ENCODE data around the gene LDLRAD2. TPM values are rescaled to one million over a fixed set of nuclear protein-coding genes. Genes with fewer than 3 reads are reported as not detected.

Gene LDLRAD2
- polyA plus RNA-seq, 1 of the 3 experiments (the other 2 are of a cell fraction): 0.02 TPM

DNA sequence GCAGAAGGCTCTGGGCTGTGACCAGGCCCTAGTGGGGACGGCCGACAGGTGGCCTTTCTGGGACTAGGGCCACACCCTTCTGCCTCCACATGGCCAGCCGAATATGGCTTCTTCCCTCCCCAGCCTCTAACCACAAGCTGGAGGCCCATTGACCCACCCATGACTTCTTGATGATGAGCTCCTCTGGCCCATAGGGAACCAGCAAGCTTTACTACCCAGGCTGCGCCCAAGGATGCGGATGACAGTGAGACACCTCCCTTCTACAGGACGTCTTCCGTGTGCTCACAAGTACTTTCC is 41.0 kb downstream of the LDLRAD2 start:
- Histone ChIP-seq H2AFZ (ENCODE audit: low read depth) (no peak overlapping the region), H3K27me3 (ENCODE audit: insufficient read depth) (no peaks in the 10 kb centered on the region), H3K36me3 (replicated peaks in 1 of 2; ENCODE audit: control insufficient read depth in 1 of 2, insufficient read depth in 2 of 2, low read length in 1 of 2) (peaks cover 3 to 40% of the 10 kb centered on the region in 2 experiments), H3K27ac (ENCODE audit: low read depth in 2 of 2, low read length in 1 of 2) (no peak overlapping the region), H3K9me2 (no peaks in the 10 kb centered on the region), H3K4me2 (no peak overlapping the region), H4K20me1 (ENCODE audit: insufficient read depth) (no peaks in the 10 kb centered on the region), H3K4me3 (ENCODE audit: low read depth in 2 of 2, low read length in 1 of 2) (no peak overlapping the region), H3K4me1 (ENCODE audit: control insufficient read depth in 1 of 2, insufficient read depth in 2 of 2, low read depth in 1 of 2, low read length in 1 of 2) (no peaks in the 10 kb centered on the region), H3K9me3 (no peaks in the 10 kb centered on the region), H3K9ac (no peak overlapping the region), H3F3A (replicated peaks; ENCODE audit: insufficient read depth) (no peaks in the 10 kb centered on the region), H3K79me2 (ENCODE audit: insufficient read depth) (no peaks in the 10 kb centered on the region)
- WGBS (ENCODE audit: low lambda C conversion rate): 94% methylated on average over 6 of the region's 7 CpGs
- DNase-seq: no peak
- TF ChIP-seq GABPA (IDR thresholded peaks at IDR 0.05; ENCODE audit: low read depth) (no peak), YY1 (IDR thresholded peaks at IDR 0.05; ENCODE audit: low read depth) (no peak), FOXM1 (IDR thresholded peaks at IDR 0.05; ENCODE audit: low read depth) (no peak), TCF12 (IDR thresholded peaks at IDR 0.05) (no peak), USF1 (IDR thresholded peaks at IDR 0.05; ENCODE audit: borderline replicate concordance, low read depth) (no peak), CHD2 (IDR thresholded peaks at IDR 0.05; ENCODE audit: low read length, partially characterized antibody) (no peak), ZBTB33 (IDR thresholded peaks at IDR 0.05; ENCODE audit: borderline replicate concordance, low read depth) (no peak), CTCF (IDR thresholded peaks at IDR 0.05) (no peak), TEAD4 (IDR thresholded peaks at IDR 0.05; ENCODE audit: borderline replicate concordance, insufficient read depth) (no peak), USF2 (IDR thresholded peaks at IDR 0.05; ENCODE audit: borderline replicate concordance, low read depth, low read length) (no peak)
- TF ChIP-seq, protein P1, sequence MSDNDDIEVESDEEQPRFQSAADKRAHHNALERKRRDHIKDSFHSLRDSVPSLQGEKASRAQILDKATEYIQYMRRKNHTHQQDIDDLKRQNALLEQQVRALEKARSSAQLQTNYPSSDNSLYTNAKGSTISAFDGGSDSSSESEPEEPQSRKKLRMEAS (IDR thresholded peaks at IDR 0.05; ENCODE audit: low read depth): no peak
- ChIA-PET CTCF (no interaction called here), POLR2A (no interaction called here)

DNA sequence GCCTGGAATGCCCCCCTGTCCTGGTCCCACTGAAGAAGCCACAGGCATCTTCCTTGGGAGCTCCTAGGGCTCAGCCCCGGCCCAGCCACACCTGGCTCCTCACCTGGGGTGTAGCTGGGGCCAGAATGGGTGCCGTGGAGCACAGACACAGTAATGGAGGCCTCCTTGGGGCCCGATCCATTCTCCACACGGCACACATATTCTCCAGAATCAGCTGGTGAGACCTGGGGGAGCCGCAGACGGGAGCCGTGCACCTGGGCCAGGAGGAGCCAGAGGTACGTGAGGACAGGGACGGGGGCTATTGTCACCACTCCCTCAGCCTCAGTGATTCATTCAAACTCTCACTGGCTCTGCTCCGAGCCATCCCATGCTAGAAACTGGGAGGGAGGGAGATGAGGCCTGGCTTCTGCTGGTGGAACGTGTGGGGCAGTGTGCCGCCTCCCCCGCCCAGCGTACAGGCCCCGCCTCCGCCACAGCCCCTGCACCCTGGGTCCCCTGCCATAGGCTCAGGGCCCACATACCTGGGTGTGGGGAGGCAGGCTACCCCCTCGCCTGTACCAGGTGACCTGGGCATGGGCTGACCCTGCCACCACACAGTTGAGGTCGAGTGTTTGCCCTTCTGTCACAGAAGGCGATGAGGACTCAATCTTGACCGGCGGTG is 42.2 kb downstream of the LDLRAD2 start:
- no peak for DNase-seq
- Histone ChIP-seq H3K27me3 (ENCODE audit: insufficient read depth) (no peaks in the 10 kb centered on the region), H3F3A (replicated peaks; ENCODE audit: insufficient read depth) (no peaks in the 10 kb centered on the region), H3K9me2 (no peaks in the 10 kb centered on the region), H3K4me3 (ENCODE audit: low read depth in 2 of 2, low read length in 1 of 2) (no peak overlapping the region), H3K4me1 (ENCODE audit: control insufficient read depth in 1 of 2, insufficient read depth in 2 of 2, low read depth in 1 of 2, low read length in 1 of 2) (no peaks in the 10 kb centered on the region), H3K9ac (no peak overlapping the region), H3K36me3 (replicated peaks in 1 of 2; ENCODE audit: control insufficient read depth in 1 of 2, insufficient read depth in 2 of 2, low read length in 1 of 2) (peaks cover 6 to 34% of the 10 kb centered on the region in 2 experiments), H3K27ac (ENCODE audit: low read depth in 2 of 2, low read length in 1 of 2) (no peak overlapping the region), H3K9me3 (no peaks in the 10 kb centered on the region), H2AFZ (ENCODE audit: low read depth) (no peak overlapping the region), H4K20me1 (ENCODE audit: insufficient read depth) (no peaks in the 10 kb centered on the region), H3K79me2 (ENCODE audit: insufficient read depth) (no peaks in the 10 kb centered on the region), H3K4me2 (no peak overlapping the region)
- CTCF ChIA-PET: no interaction called here
- TF ChIP-seq, protein P1 (IDR thresholded peaks at IDR 0.05; ENCODE audit: low read depth): no peak
- TF ChIP-seq YY1 (IDR thresholded peaks at IDR 0.05; ENCODE audit: low read depth) (no peak), EP300 (IDR thresholded peaks at IDR 0.05; ENCODE audit: borderline replicate concordance in 1 of 2, low read depth in 1 of 2, low read length in 1 of 2) (no peak), MEF2A (IDR thresholded peaks at IDR 0.05; ENCODE audit: borderline replicate concordance, low read depth) (no peak), USF1 (IDR thresholded peaks at IDR 0.05; ENCODE audit: borderline replicate concordance, low read depth) (no peak), RAD21 (IDR thresholded peaks at IDR 0.05; ENCODE audit: low read length) (no peak), FOXJ3 (CRISPR knock-in tag; IDR thresholded peaks at IDR 0.05) (no peak), EZH2phosphoT487 (IDR thresholded peaks at IDR 0.05; ENCODE audit: borderline replicate concordance, low read depth) (no peak), RCOR1 (IDR thresholded peaks at IDR 0.05; ENCODE audit: low read length) (no peak), FOXM1 (IDR thresholded peaks at IDR 0.05; ENCODE audit: low read depth) (no peak)
- TF ChIP-seq, protein P2, sequence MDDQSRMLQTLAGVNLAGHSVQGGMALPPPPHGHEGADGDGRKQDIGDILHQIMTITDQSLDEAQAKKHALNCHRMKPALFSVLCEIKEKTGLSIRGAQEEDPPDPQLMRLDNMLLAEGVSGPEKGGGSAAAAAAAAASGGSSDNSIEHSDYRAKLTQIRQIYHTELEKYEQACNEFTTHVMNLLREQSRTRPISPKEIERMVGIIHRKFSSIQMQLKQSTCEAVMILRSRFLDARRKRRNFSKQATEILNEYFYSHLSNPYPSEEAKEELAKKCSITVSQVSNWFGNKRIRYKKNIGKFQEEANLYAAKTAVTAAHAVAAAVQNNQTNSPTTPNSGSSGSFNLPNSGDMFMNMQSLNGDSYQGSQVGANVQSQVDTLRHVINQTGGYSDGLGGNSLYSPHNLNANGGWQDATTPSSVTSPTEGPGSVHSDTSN (IDR thresholded peaks at IDR 0.05): no peak
- WGBS (ENCODE audit: low lambda C conversion rate): 97% methylated on average over 5 of the region's 21 CpGs
- POLR2A ChIA-PET: no interaction called here

Measured in SK-N-SH (cell line).